HepG2 (cell line): ENCODE results near the gene ESYT2.
"Not testable (repeated sequence)": the region's sequence is repeated elsewhere in the genome, so short reads cannot be mapped to it uniquely, and the experiment has no call there.

ENCODE experiments used
- GABPA ChIP-seq, 2 experiments: IDR thresholded peaks; 2 replicates each; pipeline ENCODE4 v1.6.1; 2011 to 2016; ENCODE audit warnings: low read depth in 2 of 2, low read length in 1 of 2, missing biosample characterization in 1 of 2, missing genetic modification characterization in 1 of 2
- JUN ChIP-seq: sonication (generic); formaldehyde crosslinking; IDR thresholded peaks from 2 replicates; pipeline ENCODE4 v1.4.0; 2020; ENCODE audit warnings: mild to moderate bottlenecking, missing genetic modification reagents
- MAF1 ChIP-seq: sonication (generic); formaldehyde crosslinking; IDR thresholded peaks from 2 replicates; pipeline ENCODE4 v1.5.0; 2020; ENCODE audit warnings: missing genetic modification reagents, borderline replicate concordance
- MAFK ChIP-seq, 2 experiments: IDR thresholded peaks in 1 of 2; conservative IDR thresholded peaks in 1 of 2; 2 replicates each; pipeline ENCODE4 v1.6.1; 2011; ENCODE audit warnings: improper control_type of control experiment in 2 of 2, low read length in 2 of 2
- NFIC ChIP-seq: IDR thresholded peaks from 2 replicates; pipeline ENCODE4 v1.6.1; 2012; ENCODE audit warnings: mild to moderate bottlenecking, low read length, inconsistent platforms
- POLR2AphosphoS5 ChIP-seq: IDR thresholded peaks from 2 replicates; pipeline ENCODE4 v1.6.1; 2012; ENCODE audit warnings: low read depth, low read length
- RELA ChIP-seq: sonication (generic); formaldehyde crosslinking; IDR thresholded peaks from 2 replicates; pipeline ENCODE4 v1.4.0; 2020; ENCODE audit warnings: missing genetic modification reagents
- SNRNP70 ChIP-seq: fragments of 200-400 bp; formaldehyde crosslinking; IDR thresholded peaks from 2 replicates; pipeline ENCODE4 v1.6.1; 2017; ENCODE audit warnings: mild to moderate bottlenecking, low read depth, low read length, moderate library complexity
- SRF ChIP-seq: IDR thresholded peaks from 2 replicates; pipeline ENCODE4 v1.6.1; 2011; ENCODE audit warnings: mild to moderate bottlenecking, low read depth, low read length, moderate library complexity
- USF2 ChIP-seq, 2 experiments: sonication (generic) in 1 of 2; formaldehyde crosslinking in 1 of 2; IDR thresholded peaks; 2 replicates each; pipeline versions ENCODE4 v1.5.1 to v1.6.1; 2011 to 2020; ENCODE audit warnings: borderline replicate concordance in 1 of 2, low read depth in 1 of 2, low read length in 1 of 2, mild to moderate bottlenecking in 1 of 2, missing genetic modification reagents in 1 of 2, moderate library complexity in 1 of 2
- ZBTB40 ChIP-seq, 2 experiments: fragments of 450-650 bp in 1 of 2; sonication (generic) in 1 of 2; formaldehyde crosslinking in 1 of 2; IDR thresholded peaks; 2 replicates each; pipeline versions ENCODE4 v1.6.1 to v1.8.0; 2016 to 2022; ENCODE audit warnings: antibody characterized with exemption in 1 of 2, mild to moderate bottlenecking in 1 of 2, missing genetic modification reagents in 1 of 2
- ZNF616 ChIP-seq: sonication (generic); formaldehyde crosslinking; IDR thresholded peaks from 2 replicates; pipeline ENCODE4 v1.5.0; 2020; ENCODE audit warnings: low read depth, mild to moderate bottlenecking, missing genetic modification reagents

- TF ChIP-seq SRF, result peak; percentile 63
- not testable (repeated sequence) for TF ChIP-seq ZBTB40 (IDR thresholded peaks at IDR 0.05); ZBTB40 (CRISPR knock-in tag; IDR thresholded peaks at IDR 0.05); RELA (CRISPR knock-in tag); ZNF616; SNRNP70; JUN (CRISPR knock-in tag); NFIC; GABPA (IDR thresholded peaks at IDR 0.05; ENCODE audit: low read depth, low read length); GABPA (CRISPR knock-in tag; IDR thresholded peaks at IDR 0.05; ENCODE audit: low read depth); USF2 (IDR thresholded peaks at IDR 0.05; ENCODE audit: low read depth, low read length); USF2 (CRISPR knock-in tag; IDR thresholded peaks at IDR 0.05; ENCODE audit: borderline replicate concordance); MAF1 (CRISPR knock-in tag)
- TF ChIP-seq POLR2AphosphoS5, result peak; percentile 48
- peak; percentile 87 to 88 for TF ChIP-seq MAFK (conservative IDR thresholded peaks at IDR 0.05 in 1 of 2, IDR thresholded peaks at IDR 0.05 in 1 of 2; ENCODE audit: low read length in 2 of 2)
Observed at GRCh38 chr7:158862985-158863610, 33.8 kb upstream of the ESYT2 start.
